ENCODE data around the gene CYSRT1.

The CYSRT1 gene

GRCh38 chr9:137191245-137191644, 33.7 kb upstream of the CYSRT1 start:
- no peak for DNase-seq

- no peak for DNase-seq
Measured at GRCh38 chr9:137191691-137192447, 33.1 kb upstream of the CYSRT1 start.

GRCh38 chr9:137192448-137192780, 32.6 kb upstream of the CYSRT1 start:
- no peak for DNase-seq

- no peak for DNase-seq
Measured at GRCh38 chr9:137192859-137193258, 32.1 kb upstream of the CYSRT1 start.

- DNase-seq, result no peak
Measured at GRCh38 chr9:137193771-137194170, 31.2 kb upstream of the CYSRT1 start.

- DNase-seq, result no peak
Measured at GRCh38 chr9:137194388-137194787, 30.6 kb upstream of the CYSRT1 start.

- no peak for DNase-seq
Measured at GRCh38 chr9:137194909-137195308, 30.1 kb upstream of the CYSRT1 start.

- no peak for DNase-seq
Measured at GRCh38 chr9:137195525-137196220, 29.3 kb upstream of the CYSRT1 start.

- DNase-seq, result no peak
Measured at GRCh38 chr9:137198051-137198901, 26.7 kb upstream of the CYSRT1 start.

- DNase-seq, result no peak
Measured at GRCh38 chr9:137198902-137199283, 26.1 kb upstream of the CYSRT1 start.

- DNase-seq, result no peak
Measured at GRCh38 chr9:137199411-137200121, 25.4 kb upstream of the CYSRT1 start.

- peak; percentile 98 for DNase-seq
Measured at GRCh38 chr9:137200311-137201204, 24.4 kb upstream of the CYSRT1 start, which contains the start of gene TPRN. Gene TPRN, minus strand, starts transcription at chr9:137200741. Its CDS starts 30 bp downstream, at chr9:137200711.

GRCh38 chr9:137201205-137201868, 23.6 kb upstream of the CYSRT1 start:
- DNase-seq, result no peak

GRCh38 chr9:137202966-137203365, 22.0 kb upstream of the CYSRT1 start:
- DNase-seq, result no peak

- no peak for DNase-seq
Measured at GRCh38 chr9:137204731-137205125, 20.2 kb upstream of the CYSRT1 start.

- DNase-seq, result peak; percentile 92
Measured at GRCh38 chr9:137205126-137206069, 19.6 kb upstream of the CYSRT1 start, which contains the start of the genes NDOR1 and TMEM203. Gene NDOR1, plus strand, starts transcription at chr9:137205700. Its CDS starts 78 bp downstream, at chr9:137205778. Gene TMEM203, minus strand, starts transcription at chr9:137205648. Its CDS starts 234 bp downstream, at chr9:137205414.

GRCh38 chr9:137206602-137207001, 18.4 kb upstream of the CYSRT1 start:
- no peak for DNase-seq

GRCh38 chr9:137211532-137211931, 13.4 kb upstream of the CYSRT1 start:
- no peak for DNase-seq

- DNase-seq, result no peak
Measured at GRCh38 chr9:137212520-137212919, 12.5 kb upstream of the CYSRT1 start.
